ENCODE measurements around the gene CYP4F22. TPM values are rescaled to one million over a fixed set of nuclear protein-coding genes. Genes with fewer than 3 reads are reported as not detected.

CYP4F22 gene
- polyA plus RNA-seq, 1 experiment, result not detected

DNA sequence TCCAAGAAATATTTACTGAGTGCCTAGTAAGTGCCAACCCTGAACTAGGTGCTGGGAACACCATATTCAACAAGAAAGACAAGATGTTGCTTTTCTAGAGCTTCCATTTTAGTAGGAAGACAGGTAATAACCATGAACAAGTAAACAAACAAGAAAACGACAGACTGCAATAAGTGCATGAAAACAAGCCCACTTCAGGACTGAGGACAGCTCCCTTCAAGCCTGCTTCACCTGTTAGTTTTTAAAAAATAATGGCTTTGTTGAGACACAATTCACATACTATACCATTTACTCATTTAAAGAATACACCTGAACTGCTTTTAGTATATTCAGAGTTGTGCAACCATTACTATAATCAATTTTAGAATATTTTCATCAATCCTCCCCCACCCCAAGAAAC lies 30.4 kb downstream of the CYP4F22 start:
- DNase-seq (ENCODE audit: low read depth), result no peak
- Histone ChIP-seq H3K4me3 (ENCODE audit: low read depth, low read length) (no peak overlapping the region), H3K27me3 (ENCODE audit: control insufficient read depth, insufficient read depth, low read length) (no peaks in the 10 kb centered on the region), H3K36me3 (ENCODE audit: control insufficient read depth, insufficient read depth, low read length) (no peaks in the 10 kb centered on the region)
- ChIA-PET CTCF (no interaction called here), POLR2A (no interaction called here)
- TF ChIP-seq CTCF (IDR thresholded peaks at IDR 0.05; ENCODE audit: insufficient read depth, low read depth, low read length), result no peak

DNA sequence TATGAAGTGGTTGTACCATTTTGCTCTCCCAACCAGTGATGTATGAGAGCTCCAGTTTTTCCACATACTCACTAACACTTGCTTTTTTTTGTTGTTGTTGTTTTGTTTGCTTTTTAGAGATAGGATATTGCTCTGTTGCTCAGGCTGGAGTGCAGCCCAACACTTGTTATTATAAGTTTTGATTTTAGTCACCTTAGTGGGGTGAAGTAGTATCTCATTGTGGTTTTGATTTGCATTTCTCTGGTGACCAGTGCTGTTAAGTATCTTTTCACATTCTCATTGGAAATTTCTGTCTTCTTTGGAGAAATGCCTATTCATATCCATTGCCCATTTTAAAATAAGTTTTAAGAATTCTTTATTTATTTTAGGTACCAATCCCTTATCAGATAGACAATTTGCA lies 31.3 kb downstream of the CYP4F22 start:
- POLR2A ChIA-PET, result no interaction called here
- Histone ChIP-seq H3K27me3 (ENCODE audit: control insufficient read depth, insufficient read depth, low read length) (no peaks in the 10 kb centered on the region), H3K36me3 (ENCODE audit: control insufficient read depth, insufficient read depth, low read length) (no peaks in the 10 kb centered on the region), H3K4me3 (ENCODE audit: low read depth, low read length) (no peak overlapping the region)
- DNase-seq (ENCODE audit: low read depth), result no peak
- no peak for TF ChIP-seq CTCF (IDR thresholded peaks at IDR 0.05; ENCODE audit: insufficient read depth, low read depth, low read length)
- CTCF ChIA-PET, result no interaction called here

- POLR2A ChIA-PET, result no interaction called here
Observed at GRCh38 chr19:15540435-15540834, 32.1 kb downstream of the CYP4F22 start.

GRCh38 chr19:15544283-15544682 lies 36.0 kb downstream of the CYP4F22 start:
- DNase-seq (ENCODE audit: low read depth), result no peak
- no peak for TF ChIP-seq CTCF (IDR thresholded peaks at IDR 0.05; ENCODE audit: insufficient read depth, low read depth, low read length)
- Histone ChIP-seq H3K36me3 (ENCODE audit: control insufficient read depth, insufficient read depth, low read length) (no peaks in the 10 kb centered on the region), H3K27me3 (ENCODE audit: control insufficient read depth, insufficient read depth, low read length) (no peaks in the 10 kb centered on the region), H3K4me3 (ENCODE audit: low read depth, low read length) (no peak overlapping the region)
- ChIA-PET CTCF (interaction anchor here (2.0 kb wide), 1 partner anchor 11 kb away, joined by 5 read pairs; no protein-coding TSS in a partner anchor), POLR2A (no interaction called here)

More at GRCh38 chr19:15540435-15540834, 32.1 kb downstream of the CYP4F22 start:
- no peak for DNase-seq (ENCODE audit: low read depth)
- TF ChIP-seq CTCF (IDR thresholded peaks at IDR 0.05; ENCODE audit: insufficient read depth, low read depth, low read length), result no peak
- CTCF ChIA-PET, result no interaction called here
- H3K36me3 ChIP-seq (ENCODE audit: control insufficient read depth, insufficient read depth, low read length), result no peaks in the 10 kb centered on the region
- H3K4me3 ChIP-seq (ENCODE audit: low read depth, low read length), result no peak overlapping the region
- H3K27me3 ChIP-seq (ENCODE audit: control insufficient read depth, insufficient read depth, low read length), result no peaks in the 10 kb centered on the region

GRCh38 chr19:15544970-15545369 lies 36.6 kb downstream of the CYP4F22 start:
- ChIA-PET POLR2A (no interaction called here), CTCF (interaction anchor here (2.0 kb wide), 1 partner anchor 10 kb away, joined by 5 read pairs; no protein-coding TSS in a partner anchor)
- Histone ChIP-seq H3K36me3 (ENCODE audit: control insufficient read depth, insufficient read depth, low read length) (no peaks in the 10 kb centered on the region), H3K4me3 (ENCODE audit: low read depth, low read length) (no peak overlapping the region), H3K27me3 (ENCODE audit: control insufficient read depth, insufficient read depth, low read length) (no peaks in the 10 kb centered on the region)
- no peak for DNase-seq (ENCODE audit: low read depth)
- TF ChIP-seq CTCF (IDR thresholded peaks at IDR 0.05; ENCODE audit: insufficient read depth, low read depth, low read length), result no peak
